Stimulated activated naive CD4-positive, alpha-beta T cell treated with Interleukin-2 at 50 U/mL for 16 hours (primary cell): ENCODE data around the gene DOK7.

Experiments
- DNase-seq: peaks from one replicate; lab custom pipeline; 2025; lab: John Stamatoyannopoulos, UW

The DOK7 gene

DNA sequence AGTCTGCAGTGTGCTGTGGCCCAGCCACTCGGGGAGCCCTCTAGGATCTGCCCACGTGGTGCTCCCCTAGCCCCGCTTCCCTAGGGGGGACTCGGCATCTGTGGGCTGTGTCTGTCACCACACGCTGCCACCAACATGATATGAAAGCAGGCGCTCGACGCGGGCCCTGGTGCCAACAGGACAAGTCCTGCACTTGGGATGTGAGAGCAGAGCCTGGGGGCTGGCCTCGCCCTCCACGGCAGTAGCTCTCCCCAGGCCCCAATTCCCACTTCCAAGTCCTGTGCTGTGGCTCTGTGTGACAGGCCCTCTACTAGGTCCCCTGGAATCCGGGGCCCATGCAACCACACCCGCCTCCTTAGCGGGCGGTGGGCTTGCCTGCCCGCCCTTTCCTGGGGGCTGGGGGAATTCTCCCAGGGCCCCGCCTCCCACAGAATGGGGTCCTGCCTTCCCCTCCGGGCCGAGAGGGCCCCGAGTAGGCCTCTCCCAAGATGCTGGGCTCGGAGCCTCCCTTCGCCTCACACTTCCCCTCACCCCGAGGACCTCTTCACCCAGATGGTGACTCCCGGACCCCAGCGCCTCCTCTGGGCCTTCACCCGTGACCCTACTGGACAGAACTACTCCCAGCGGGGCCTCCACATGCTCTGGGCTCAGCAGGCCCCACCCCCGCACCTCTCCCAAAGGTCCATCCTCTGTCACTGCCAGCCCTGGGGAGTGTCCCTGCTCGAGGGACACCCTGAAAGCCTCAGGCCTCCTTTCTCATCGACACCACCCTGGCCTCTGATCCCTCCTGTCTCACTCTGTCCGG, 57.9 kb downstream of the DOK7 start:
- DNase-seq = no peak

- no peak for DNase-seq
Observed at GRCh38 chr4:3521621-3522325, 58.7 kb downstream of the DOK7 start.

DNA sequence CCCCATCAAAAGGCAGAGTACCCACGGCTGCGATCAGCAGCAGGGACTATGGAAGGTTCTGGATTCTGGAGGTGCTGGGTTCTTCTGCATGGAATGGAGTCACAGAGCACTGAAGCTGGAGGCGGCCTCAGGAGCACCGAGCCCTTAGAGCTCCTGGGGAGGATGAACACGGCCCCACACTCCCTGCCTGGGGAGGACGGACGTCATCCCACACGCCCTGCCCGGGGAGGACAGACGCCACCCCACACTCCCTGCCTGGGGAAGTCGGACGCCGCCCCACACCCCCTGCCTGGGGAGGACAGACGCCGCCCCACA, 59.2 kb downstream of the DOK7 start:
- no peak for DNase-seq

DNA sequence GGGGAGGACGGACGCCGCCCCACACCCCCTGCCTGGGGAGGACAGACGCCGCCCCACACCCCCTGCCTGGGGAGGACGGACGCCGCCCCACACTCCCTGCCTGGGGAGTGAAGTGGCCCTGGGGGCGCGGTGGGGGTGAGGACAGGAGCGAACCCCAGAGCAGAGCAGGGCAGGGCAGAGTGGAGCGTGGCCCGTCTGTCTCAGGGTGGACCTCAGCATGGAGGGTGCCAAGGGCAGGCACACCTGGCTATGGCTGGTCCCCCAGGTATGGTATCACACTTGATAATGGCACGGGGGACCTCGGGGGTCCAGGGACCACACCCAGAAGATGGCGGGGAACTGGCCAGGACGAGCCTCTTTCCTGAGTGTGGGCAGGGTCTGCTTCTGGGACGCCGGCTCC, 59.5 kb downstream of the DOK7 start:
- no peak for DNase-seq

GRCh38 chr4:3523146-3523627, 60.1 kb downstream of the DOK7 start:
- DNase-seq = no peak

- DNase-seq = no peak
Observed at GRCh38 chr4:3523628-3524221, 60.6 kb downstream of the DOK7 start.

DNA sequence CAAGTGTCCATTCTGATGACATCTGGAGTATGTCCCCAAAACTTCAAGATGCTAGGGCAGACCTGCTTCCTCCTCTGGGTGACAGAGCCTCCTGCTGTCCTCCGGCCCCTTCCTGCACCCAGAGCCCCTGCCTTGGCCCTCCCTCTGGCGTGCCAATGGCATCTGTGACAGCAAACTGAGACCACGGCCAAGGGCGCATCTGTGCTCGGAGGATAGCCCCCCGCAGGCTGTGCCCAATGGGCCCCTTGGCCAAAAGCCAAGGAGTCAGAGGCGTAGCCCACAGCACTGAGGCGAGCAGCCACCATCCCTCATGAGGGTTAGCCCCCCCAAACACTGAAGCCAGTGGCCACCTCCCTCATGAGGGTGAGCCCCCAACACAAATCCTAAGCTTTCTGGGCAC, 61.2 kb downstream of the DOK7 start:
- no peak for DNase-seq

- no peak for DNase-seq
Observed at GRCh38 chr4:3524920-3525319, 61.8 kb downstream of the DOK7 start.

DNA sequence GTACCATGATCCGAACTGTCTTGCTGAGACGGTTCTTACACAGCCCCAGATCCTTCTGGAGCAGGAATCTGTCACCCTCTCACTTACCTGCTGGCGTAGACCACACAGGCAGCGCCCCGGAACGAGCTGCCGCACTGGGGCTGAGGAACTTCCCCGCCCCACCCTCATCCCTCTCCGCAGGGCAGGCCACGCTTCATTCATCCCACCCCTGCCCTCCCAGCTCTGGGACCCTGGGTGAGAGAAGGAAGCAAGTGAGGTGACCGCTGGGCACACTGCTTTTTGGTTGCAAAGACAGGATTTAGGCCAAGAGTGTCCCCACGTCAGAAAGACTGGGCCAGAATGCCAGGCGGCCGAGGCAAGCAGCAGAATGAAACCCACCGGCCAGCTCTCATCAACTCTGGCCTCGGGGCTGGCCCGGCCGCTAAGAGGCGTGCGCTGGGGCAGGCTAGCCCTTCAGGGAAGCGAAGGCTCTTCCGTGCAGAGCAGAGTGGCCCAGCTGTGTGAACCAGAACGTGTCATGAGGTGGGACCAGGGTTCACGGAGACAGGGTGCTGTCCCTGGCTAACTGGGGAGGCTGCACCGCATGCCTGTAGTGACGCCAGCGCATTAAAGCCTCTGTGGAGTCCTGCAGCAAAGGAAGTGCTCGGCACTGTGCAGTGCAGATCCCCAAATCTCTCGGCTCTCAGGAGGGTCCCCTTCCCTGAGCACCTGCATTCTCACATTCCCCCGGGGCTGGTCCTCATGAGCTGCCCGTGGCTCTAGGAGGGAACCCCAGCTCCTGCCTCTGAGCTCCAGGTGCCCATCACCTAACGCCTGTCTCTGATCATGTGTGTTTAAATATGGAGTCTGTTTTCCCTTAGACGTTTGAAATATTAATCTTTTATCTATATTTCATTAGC, 62.7 kb downstream of the DOK7 start:
- DNase-seq = no peak

DNA sequence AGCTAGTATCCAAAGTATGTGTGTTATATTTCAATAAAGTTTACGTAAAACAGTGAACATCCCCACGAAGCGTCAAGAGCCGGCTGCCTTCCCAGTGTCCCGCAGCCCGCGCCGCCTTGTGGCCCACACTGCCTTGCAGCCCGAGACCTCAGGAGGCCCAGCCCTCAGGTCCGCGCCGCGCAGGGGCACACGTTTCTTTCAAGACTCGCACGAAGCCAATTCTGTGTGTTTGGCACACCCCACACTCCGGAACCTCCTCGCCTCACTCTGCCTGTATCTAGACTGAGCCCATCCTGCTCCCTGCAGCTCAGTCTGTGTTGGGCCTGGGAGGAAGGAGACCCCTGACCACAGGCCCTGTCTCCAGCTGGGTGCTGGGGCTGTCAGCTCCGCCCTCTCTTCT, 63.4 kb downstream of the DOK7 start:
- no peak for DNase-seq

GRCh38 chr4:3527101-3527913, 64.2 kb downstream of the DOK7 start:
- DNase-seq = no peak

DNA sequence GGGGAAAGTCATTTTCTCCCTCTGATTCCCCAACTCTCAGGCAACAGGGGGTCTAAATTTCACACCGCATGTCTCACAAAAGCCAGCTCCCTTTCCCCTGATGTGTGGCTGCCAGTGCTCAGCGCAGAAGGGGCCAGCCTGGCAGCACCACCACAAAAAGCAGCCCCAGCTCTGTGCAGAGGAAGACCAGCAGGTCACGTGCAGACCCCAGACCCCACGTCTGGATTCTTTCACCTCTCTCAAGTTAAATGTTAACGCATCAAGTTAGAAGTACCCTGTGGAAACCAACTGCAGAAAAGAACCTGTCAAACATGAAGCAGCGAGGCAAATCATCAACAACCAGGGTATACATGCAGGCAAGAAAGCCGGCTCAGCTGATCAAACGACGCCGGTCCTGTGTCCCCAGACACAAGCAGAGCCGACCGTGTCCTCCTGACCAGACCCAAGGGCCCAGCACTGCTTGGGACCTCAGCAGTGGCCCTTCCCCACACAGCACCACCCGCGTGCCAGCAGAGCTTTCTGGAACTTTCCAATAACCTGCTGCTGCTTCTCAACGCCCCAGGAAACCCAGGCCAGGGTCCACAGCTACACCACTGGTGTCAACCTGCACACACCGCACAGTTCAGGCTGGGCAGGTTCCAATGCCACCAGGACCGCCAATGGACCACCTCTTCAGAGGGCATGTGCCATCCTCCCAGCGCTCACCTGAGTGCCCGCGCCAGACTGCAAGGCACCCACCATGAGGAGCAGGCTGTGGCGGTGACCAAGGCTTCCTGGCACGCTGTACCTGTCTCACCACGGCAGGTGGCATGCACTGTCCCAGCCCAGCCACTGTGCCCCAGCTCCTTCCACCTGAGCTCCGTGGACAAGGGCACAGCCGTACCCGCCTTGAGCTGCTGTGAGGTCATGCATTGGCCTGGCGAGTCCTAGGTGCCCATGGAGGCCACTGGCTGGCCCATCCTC, 65.1 kb downstream of the DOK7 start:
- DNase-seq = no peak

DNA sequence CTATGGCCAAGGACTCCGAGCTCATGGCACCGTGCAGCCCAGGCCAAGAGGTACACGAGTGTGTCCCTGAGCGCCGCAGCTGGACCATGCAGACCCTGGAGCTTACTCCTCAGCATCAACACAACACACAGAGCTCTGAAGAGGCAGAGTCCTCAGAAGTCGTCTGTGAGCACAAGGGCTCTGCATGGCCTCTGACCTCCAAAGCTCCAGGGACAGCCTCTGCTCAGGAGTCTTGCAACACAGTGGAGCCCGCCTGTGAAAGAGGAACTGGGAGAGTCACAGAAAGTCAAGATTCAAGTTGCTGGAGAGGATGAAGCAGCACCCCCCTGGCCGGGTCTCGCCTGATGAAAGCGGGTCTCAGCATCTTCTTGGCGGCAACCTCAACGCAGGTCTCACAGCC, 66.3 kb downstream of the DOK7 start:
- DNase-seq = no peak

DNA sequence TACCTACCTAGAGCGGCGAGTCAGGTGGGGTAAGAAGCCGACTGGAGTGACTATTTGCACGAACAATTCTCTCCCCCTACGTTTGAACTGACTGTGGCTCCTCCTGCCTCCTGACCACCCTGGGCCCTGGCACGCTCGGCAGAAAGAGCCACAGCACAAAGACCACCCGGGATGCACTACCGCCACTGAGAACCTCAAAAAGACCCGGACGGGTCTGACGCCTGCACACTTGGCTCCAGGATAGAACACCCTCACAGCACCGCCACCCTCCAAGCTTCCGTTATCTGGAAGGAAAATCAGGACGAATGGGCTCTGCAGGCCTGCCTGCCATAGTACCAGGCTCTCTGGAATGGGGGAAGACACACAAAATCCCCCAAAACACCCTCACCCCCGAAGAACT, 66.9 kb downstream of the DOK7 start:
- DNase-seq = no peak

- DNase-seq = no peak
Observed at GRCh38 chr4:3530663-3531254, 67.7 kb downstream of the DOK7 start.

DNA sequence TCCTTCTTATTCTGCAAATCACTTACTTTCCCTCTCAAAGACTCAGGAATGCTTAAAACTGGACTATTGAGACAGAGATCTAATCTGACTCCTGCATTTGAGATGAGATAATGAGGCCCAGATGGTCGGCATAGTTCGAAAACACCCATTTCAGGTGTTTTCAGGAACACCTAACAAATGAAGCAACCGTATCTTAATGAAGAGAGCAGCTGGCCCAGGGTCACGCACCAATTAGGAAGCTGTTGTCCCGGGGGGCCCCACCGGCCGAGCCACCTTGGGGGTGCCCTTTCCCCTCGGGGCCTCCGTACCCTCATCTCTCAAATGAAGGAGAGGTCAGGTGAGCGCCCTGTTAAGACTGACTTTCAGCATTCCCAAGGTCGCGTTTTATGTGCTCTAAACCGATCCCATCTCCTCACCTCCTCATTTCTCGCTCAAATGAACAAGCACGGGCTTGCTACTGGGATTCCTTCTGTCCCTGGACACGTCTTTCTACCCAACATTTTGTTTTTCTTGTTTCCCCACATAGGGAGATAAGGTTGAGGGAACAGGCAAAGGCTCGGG, 68.3 kb downstream of the DOK7 start:
- no peak for DNase-seq

DNA sequence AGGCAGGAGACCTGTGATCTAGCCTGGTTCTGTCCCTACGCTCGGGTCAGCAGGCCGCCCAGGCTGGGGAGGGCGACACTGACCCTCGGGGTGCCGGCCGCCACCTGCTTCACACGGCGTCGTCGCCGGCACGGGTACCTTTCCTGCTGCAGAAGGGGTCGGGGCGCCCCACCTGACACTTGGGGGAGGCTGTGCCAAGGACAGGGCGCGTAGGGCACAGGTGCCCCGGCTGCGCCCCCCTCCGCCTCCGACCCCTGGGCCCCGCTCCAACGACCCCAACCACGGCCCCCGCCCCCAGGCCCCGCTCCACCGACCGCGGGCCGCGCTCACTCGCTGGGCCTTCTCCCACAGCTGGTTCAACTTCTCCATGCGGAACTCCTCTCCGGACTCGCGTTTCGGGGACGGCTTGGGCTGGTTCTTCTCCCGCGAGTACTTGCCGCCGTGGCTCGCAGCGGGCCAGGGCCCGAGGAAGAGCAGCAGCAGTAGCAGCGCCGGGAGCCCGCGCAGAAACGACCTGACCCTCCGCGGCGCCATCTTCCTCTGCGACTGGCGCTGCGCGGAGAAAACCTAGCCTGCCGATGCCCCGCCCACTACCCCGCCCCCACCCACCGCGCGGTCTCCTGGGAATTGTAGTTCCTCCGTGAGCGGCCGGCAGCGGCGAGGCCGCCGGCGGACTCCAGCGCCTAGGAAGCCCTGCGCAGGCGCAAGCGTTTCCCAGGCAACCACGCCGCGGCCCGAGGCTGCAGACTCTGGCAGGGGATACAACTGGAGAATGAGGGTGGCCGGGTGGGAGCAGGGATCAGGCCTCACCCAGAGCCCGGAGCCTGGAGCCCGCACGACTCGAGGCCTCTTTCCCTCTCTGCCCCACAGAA, 69.0 kb downstream of the DOK7 start, which contains the start of gene LRPAP1:
LRPAP1 (minus strand) TSS at position 544 of the 872 bp plus-strand sequence; CDS start at position 534, 10 bp downstream.
- DNase-seq = peak; percentile 87

DNA sequence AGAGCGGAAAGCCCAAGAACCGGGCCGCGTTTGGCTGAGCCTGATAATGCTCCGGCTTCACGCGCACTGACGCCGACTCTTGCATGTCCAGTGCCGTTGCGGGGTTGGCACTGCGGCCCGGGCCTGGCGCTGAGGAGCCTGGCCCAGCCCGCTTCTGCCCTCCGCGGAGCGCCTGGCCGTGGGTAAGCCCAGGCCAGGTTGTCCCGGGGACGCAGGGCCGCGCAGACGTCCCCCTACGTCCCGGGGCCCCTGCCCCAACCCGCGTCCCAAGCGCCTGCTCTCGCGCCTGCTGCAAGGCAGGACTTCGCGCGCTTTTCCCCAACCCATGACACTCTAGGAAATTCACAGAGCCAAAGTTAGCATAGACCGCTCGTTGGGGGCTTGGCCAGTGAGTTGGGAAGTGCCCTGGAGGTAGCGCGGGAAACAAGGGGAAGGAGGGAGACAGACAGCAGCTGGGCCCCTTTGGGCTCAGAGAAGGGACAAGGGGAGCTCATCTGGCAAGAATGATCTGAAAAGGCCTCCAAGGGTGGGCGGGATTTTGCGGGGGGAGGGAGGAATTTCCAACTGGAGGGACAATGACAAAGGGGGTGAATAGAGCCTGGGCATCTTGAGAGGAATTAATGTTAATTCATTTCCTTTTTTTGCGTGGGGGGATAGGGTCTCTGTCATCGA, 69.8 kb downstream of the DOK7 start:
- no peak for DNase-seq
